ENCODE measurements around the gene GPC3.

Gene GPC3

DNA sequence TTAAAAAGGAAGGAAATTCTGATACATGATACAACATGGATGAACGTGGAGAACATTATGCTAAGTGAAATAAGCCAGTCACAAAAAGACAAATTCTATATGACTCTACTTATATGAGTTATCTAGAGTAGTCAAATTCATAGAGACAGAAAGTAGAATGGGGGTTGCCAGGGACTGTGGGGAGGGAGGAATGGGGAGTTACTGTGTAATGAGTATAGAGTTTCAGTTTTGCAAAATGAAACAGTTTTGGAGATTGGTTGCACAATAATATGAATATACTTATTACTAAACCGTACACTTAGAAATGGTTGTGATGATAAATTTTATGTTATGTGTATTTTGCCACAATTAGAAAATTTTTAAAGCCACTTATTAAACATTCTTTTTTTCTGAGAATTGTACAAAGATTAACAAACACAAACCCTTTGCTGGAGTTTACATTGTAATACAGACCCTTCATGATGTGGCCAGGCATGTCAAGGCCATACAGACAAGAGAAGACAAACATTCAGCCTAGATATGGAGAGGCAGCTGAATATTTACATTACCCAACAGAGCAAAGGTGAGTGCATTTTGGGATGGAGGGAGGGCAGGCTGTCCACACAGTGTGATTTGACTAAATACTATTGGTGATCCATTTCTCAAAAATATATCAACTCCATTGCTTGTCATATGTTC, 21.2 kb upstream of the GPC3 start:
- H3K4me3 ChIP-seq (replicated peaks; ENCODE audit: low read depth, low read length), result no peak overlapping the region
- DNase-seq (ENCODE audit: extremely low read depth, low read depth), result no peak
- TF ChIP-seq, protein P1, sequence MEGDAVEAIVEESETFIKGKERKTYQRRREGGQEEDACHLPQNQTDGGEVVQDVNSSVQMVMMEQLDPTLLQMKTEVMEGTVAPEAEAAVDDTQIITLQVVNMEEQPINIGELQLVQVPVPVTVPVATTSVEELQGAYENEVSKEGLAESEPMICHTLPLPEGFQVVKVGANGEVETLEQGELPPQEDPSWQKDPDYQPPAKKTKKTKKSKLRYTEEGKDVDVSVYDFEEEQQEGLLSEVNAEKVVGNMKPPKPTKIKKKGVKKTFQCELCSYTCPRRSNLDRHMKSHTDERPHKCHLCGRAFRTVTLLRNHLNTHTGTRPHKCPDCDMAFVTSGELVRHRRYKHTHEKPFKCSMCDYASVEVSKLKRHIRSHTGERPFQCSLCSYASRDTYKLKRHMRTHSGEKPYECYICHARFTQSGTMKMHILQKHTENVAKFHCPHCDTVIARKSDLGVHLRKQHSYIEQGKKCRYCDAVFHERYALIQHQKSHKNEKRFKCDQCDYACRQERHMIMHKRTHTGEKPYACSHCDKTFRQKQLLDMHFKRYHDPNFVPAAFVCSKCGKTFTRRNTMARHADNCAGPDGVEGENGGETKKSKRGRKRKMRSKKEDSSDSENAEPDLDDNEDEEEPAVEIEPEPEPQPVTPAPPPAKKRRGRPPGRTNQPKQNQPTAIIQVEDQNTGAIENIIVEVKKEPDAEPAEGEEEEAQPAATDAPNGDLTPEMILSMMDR (IDR thresholded peaks at IDR 0.05; ENCODE audit: low read depth, low read length, missing control alignments), result no peak

DNA sequence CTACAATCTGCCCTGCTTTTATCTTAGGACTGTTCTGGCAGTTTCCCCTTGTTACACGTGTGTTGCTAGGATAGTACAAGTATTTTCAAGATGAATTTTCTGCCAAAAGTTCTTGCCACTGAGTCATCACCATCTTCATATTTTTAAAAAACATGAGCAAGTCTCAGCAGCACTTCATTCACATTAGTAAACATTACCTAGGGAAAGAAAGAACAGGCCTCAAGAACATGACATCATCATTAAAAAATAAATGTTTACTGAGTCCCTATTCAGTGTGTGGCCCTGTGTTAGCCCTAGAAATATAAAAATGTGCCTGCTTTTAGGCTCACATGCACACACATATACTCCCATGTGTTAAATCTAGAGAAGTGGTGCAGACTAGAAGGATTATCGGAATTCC, 18.7 kb upstream of the GPC3 start:
- DNase-seq (ENCODE audit: extremely low read depth, low read depth), result no peak
- TF ChIP-seq, protein P1 (IDR thresholded peaks at IDR 0.05; ENCODE audit: low read depth, low read length, missing control alignments), result no peak
- H3K4me3 ChIP-seq (replicated peaks; ENCODE audit: low read depth, low read length), result no peak overlapping the region

DNA sequence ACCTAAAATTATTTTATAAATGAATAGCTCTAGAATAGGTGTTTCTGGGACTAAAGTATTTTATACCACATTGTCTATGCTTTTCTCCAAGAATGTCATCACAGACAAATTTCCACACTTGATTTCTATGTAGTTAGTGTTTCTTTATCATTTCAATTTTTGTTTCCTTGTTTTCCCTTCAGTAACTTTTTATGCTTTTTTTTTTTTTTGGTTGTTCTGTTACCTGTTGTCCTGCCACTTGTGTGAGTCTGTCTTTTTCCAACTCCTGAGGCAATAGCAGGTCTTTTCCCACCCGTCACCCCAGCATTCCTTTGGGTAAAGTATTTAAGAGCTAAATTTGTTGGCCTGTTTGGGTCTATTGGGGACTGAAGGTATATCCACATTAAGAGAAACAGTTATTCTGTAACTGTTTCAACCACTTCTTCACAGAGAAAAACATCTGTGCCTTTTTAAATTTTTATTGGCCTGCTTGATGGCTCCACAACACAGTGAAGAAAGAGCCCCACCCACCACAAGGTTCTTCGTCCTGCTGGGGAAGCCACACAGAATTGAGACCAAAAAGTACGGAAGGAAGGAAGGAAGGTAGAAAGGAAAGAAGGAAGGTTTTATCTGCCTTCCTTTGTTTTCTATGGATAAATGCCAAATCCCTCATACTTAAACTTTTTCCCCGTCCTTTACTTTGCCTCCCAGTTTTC, 17.7 kb upstream of the GPC3 start:
- DNase-seq (ENCODE audit: extremely low read depth, low read depth), result no peak
- no peak overlapping the region for H3K4me3 ChIP-seq (replicated peaks; ENCODE audit: low read depth, low read length)
- TF ChIP-seq, protein P1 (IDR thresholded peaks at IDR 0.05; ENCODE audit: low read depth, low read length, missing control alignments), result no peak

DNA sequence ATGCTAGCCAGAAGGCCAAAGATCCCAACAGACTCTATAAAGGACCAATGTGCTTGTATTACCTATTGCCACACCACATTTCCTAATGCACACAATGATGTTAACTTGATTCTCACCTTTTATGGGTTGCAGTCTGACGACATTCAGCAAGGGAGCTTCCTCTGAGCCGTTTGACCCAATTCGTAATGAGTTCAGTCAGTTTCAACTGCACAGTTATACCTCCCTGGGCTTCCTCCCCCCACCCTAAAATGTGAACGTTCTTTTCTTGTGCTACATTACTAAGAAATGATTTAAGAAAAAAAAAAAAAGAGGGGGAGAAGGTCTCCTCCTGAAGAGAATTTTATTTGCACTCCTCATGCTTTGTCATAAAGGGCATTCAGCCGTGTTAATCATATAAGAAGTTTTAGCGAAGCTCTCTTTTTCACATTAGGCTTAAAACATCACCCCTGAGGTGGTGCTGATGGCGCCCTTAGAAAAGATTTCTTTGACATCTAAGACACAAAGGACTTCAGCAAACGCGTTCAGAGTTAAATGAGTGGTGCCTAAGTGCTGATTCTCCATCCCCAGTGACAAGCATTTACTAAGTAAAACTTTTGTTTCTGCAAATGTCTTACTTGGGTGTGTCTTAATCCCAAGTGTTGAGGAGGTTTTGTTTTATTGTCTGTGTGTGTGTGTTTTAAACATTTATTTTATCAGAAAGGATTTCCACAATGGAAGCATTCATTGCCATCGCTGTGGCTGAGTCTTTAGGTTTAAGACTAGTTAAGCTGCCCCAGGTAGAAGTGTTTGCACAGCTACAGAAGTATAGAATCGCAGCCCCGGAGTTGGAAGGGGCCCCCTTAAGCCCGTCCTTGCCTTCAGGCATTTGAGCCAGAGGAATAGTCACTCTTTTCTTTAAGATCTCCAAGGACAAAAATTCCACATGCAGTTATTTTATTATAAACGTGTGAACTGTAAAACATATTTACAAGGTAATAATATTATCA, 15.2 kb upstream of the GPC3 start:
- no peak for DNase-seq (ENCODE audit: extremely low read depth, low read depth)
- TF ChIP-seq, protein P1 (IDR thresholded peaks at IDR 0.05; ENCODE audit: low read depth, low read length, missing control alignments), result no peak
- no peak overlapping the region for H3K4me3 ChIP-seq (replicated peaks; ENCODE audit: low read depth, low read length)

DNA sequence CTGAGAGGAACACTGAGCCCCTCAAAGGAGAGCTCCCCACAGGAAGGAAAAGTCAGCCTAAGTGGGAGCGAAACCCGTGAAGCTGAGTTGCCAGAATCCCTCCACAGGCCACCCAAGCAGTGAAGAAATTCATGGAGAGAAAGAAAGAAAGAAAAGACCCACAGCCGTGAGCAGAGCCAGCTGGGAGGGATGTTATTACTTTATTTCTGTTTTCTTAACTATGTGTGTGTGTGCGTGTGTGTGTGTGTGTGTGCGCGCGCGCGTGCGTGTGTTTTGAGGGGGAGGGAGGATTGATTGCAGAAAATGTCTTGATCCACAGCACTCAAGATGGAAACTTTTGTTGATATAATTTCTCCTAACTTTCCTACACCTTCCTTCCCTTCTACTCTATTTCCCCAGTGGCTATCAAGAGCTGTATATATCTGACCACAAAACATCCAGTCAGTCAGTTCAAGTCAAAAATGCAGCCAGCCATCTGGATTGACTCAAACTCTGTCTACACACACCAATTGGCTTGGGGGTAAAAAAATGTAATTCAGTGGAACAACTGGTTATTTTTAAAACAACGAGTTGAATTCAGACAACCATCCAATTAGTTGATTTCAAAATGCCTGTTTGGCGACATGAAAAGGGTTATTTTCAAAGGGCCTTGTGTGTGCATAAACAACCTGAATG, 13.8 kb upstream of the GPC3 start:
- H3K4me3 ChIP-seq (replicated peaks; ENCODE audit: low read depth, low read length), result no peak overlapping the region
- no peak for DNase-seq (ENCODE audit: extremely low read depth, low read depth)
- TF ChIP-seq, protein P1 (IDR thresholded peaks at IDR 0.05; ENCODE audit: low read depth, low read length, missing control alignments), result no peak

DNA sequence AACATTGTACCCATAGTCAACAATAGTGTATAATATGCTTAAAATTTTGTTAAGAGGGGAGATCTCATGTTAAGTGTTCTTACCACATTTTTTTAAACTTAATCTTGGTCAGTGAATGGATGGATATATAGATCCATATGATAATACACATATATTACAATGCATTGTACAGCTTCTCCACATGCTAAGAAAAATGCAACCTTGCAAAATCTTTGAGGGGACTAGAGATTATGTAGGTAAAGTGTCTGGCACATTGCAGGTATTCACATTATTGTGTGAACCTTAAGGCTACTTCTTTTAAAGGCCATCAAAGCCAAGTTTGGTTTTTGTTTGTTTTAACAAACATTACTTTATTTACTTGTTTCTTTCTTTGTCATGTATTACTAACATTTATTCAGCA, 10.4 kb upstream of the GPC3 start:
- TF ChIP-seq, protein P1 (IDR thresholded peaks at IDR 0.05; ENCODE audit: low read depth, low read length, missing control alignments), result no peak
- H3K4me3 ChIP-seq (replicated peaks; ENCODE audit: low read depth, low read length), result no peak overlapping the region
- no peak for DNase-seq (ENCODE audit: extremely low read depth, low read depth)

All from HFF-Myc (cell line).